K562 (cell line): ENCODE measurements around the gene IL4I1. TPM values are rescaled to one million over a fixed set of nuclear protein-coding genes. Genes with fewer than 3 reads are reported as not detected.
A peak's percentile ranks its signal among the peaks of the same experiment; 100 is the strongest.

Experiments
- CBX1 ChIP-seq: sonication (generic); IDR thresholded peaks from 2 replicates; pipeline ENCODE4 v1.6.1; 2016; ENCODE audit warnings: antibody characterized with exemption, low read depth, mild to moderate bottlenecking
- GTF3C2 ChIP-seq: IDR thresholded peaks from 3 replicates; pipeline ENCODE4 v1.6.1; 2011; ENCODE audit warnings: borderline replicate concordance, mild to moderate bottlenecking, moderate library complexity; ENCODE audit not compliant: insufficient read length; ENCODE audit errors: extremely low read depth
- HNRNPLL ChIP-seq: fragments of 200-400 bp; formaldehyde crosslinking; IDR thresholded peaks from 2 replicates; pipeline ENCODE4 v1.6.1; 2017; ENCODE audit warnings: low read length, low read depth, mild to moderate bottlenecking; ENCODE audit not compliant: poor library complexity, severe bottlenecking
- KAT7 ChIP-seq: sonication (generic); formaldehyde crosslinking; IDR thresholded peaks from 2 replicates; pipeline ENCODE4 v1.8.0; 2022; ENCODE audit warnings: missing genetic modification reagents, mild to moderate bottlenecking, borderline replicate concordance
- KLF10 ChIP-seq: fragments of 250-450 bp; sonication (Bioruptor Pico); IDR thresholded peaks from 2 replicates; pipeline ENCODE4 v1.6.1; 2021; ENCODE audit warnings: matching md5 sums
- MAFG ChIP-seq: fragments of 450-650 bp; conservative IDR thresholded peaks from 2 replicates; pipeline ENCODE4 v1.6.1; 2016; ENCODE audit warnings: missing genetic modification characterization, missing compliant biosample characterization
- MEIS2 ChIP-seq: fragments of 450-650 bp; IDR thresholded peaks from 2 replicates; pipeline ENCODE4 v1.6.1; 2014; ENCODE audit warnings: mild to moderate bottlenecking; ENCODE audit not compliant: partially characterized antibody
- PBX2 ChIP-seq, 2 experiments: IDR thresholded peaks in 1 of 2; conservative IDR thresholded peaks in 1 of 2; 2 replicates each; pipeline ENCODE4 v1.6.1; 2016; ENCODE audit warnings: low read depth in 2 of 2, mild to moderate bottlenecking in 1 of 2, missing compliant biosample characterization in 1 of 2, missing genetic modification characterization in 1 of 2, moderate library complexity in 1 of 2
- POLR2AphosphoS2 ChIP-seq: IDR thresholded peaks from 2 replicates; pipeline ENCODE4 v1.6.1; 2012; ENCODE audit warnings: low read length, improper control_type of control experiment
- SRSF9 ChIP-seq: fragments of 200-400 bp; formaldehyde crosslinking; IDR thresholded peaks from 2 replicates; pipeline ENCODE4 v1.6.1; 2017; ENCODE audit warnings: low read depth, low read length, borderline replicate concordance
- THRB ChIP-seq: fragments of 450-650 bp; formaldehyde crosslinking; conservative IDR thresholded peaks from 2 replicates; pipeline ENCODE4 v1.4.0; 2022; ENCODE audit warnings: mild to moderate bottlenecking, missing genetic modification characterization
- TRIM24 ChIP-seq, 2 experiments: fragments of 450-650 bp; IDR thresholded peaks; 2 replicates each; pipeline ENCODE4 v1.6.1; 2016
- UBTF ChIP-seq, 2 experiments: IDR thresholded peaks; 2 replicates each; pipeline ENCODE4 v1.6.1; 2012; ENCODE audit warnings: improper control_type of control experiment in 2 of 2, low read depth in 2 of 2, low read length in 2 of 2, borderline replicate concordance in 1 of 2
- ZNF12 ChIP-seq: sonication (generic); formaldehyde crosslinking; IDR thresholded peaks from 2 replicates; pipeline ENCODE4 v1.4.0; 2020; ENCODE audit warnings: mild to moderate bottlenecking, missing genetic modification reagents
- ZNF174 ChIP-seq: fragments of 250-450 bp; sonication (Bioruptor Pico); IDR thresholded peaks from 2 replicates; pipeline ENCODE4 v1.4.0; 2020; ENCODE audit warnings: mild to moderate bottlenecking
- ZNF23 ChIP-seq: fragments of 250-450 bp; sonication (Bioruptor Pico); IDR thresholded peaks from 2 replicates; pipeline ENCODE4 v1.4.0; 2020; ENCODE audit warnings: mild to moderate bottlenecking
- ZNF239 ChIP-seq: fragments of 250-450 bp; sonication (Bioruptor Pico); IDR thresholded peaks from 2 replicates; pipeline ENCODE4 v1.4.0; 2020; ENCODE audit warnings: mild to moderate bottlenecking
- ZNF274 ChIP-seq: IDR thresholded peaks from 2 replicates; pipeline ENCODE4 v1.6.1; 2011; ENCODE audit warnings: low read depth, mild to moderate bottlenecking, low read length, moderate library complexity, borderline replicate concordance
- ZNF347 ChIP-seq: fragments of 450-650 bp; formaldehyde crosslinking; IDR thresholded peaks from 2 replicates; pipeline ENCODE4 v1.4.0; 2020; ENCODE audit warnings: low read depth, mild to moderate bottlenecking, moderate library complexity
- polyA plus RNA-seq, 8 experiments: library from polyadenylated mRNA; depleted of rRNA in 4 of 8; stranded (reverse) in 5 of 8; unstranded in 3 of 8; fragments of >200 nt; fragmentation: Nextera tagmentation in 2 of 8; fragmentation: Illumina TruSeq in 1 of 8; extraction: Ambion mirVana in 2 of 8; extraction: Trizol in 1 of 8; gene quantifications; 2 replicates each; pipeline versions ENCODE4 v1.2.1 to v1.2.3, GENCODE V29; 2011 to 2014; ENCODE audit warnings: inconsistent platforms in 1 of 8, missing spikeins in 1 of 8
- total RNA-seq, 7 experiments: library from RNA; depleted of rRNA in 6 of 7; stranded (reverse); fragments of >200 nt in 6 of 7; fragmentation: Illumina TruSeq in 2 of 7; extraction: Trizol in 2 of 7; gene quantifications; 2 replicates each; pipeline versions ENCODE4 v1.2.1 to v1.2.3, GENCODE V29; 2011 to 2021; ENCODE audit warnings: low replicate concordance in 1 of 7

IL4I1 gene
- total and polyA plus RNA-seq, 9 of the 15 experiments (the other 6 are each of a cell fraction or from before 2014, with no cell fraction given): 0.06 to 0.95 (median 0.43) TPM; not detected in 2

GRCh38 chr19:49929121-49929610 is 32.5 kb upstream of the IL4I1 start, which contains the start of the genes ATF5 and NUP62 (continued):
- TF ChIP-seq ZNF12: peak; percentile 78
- peak; percentile 95 for TF ChIP-seq THRB
- TF ChIP-seq SRSF9: no peak
- TF ChIP-seq MAFG (tag): no peak
- TF ChIP-seq KLF10 (CRISPR knock-in tag): peak; percentile 74; the same call in 1 of the 2 replicates
- peak; percentile 94 for TF ChIP-seq MEIS2
- TF ChIP-seq KAT7 (CRISPR knock-in tag): peak; percentile 86; the same call in 1 of the 2 replicates
- TF ChIP-seq ZNF174: no peak
- TF ChIP-seq TRIM24 (IDR thresholded peaks at IDR 0.05): no peak; a peak in 2 of 4 replicates
- no peak; the same call in 1 of the 2 replicates for TF ChIP-seq POLR2AphosphoS2
- TF ChIP-seq HNRNPLL: peak; percentile 64
- TF ChIP-seq ZNF23 (CRISPR knock-in tag): no peak
- TF ChIP-seq ZNF239: no peak
- TF ChIP-seq GTF3C2: no peak
- no peak for TF ChIP-seq ZNF347
- TF ChIP-seq ZNF274: no peak
- peak; percentile 91 for TF ChIP-seq CBX1
- no peak for TF ChIP-seq PBX2 (CRISPR knock-in tag; IDR thresholded peaks at IDR 0.05; ENCODE audit: low read depth)
- TF ChIP-seq PBX2 (tag; conservative IDR thresholded peaks at IDR 0.05; ENCODE audit: low read depth): no peak
- no peak for TF ChIP-seq UBTF (IDR thresholded peaks at IDR 0.05; ENCODE audit: borderline replicate concordance in 1 of 2, low read depth in 2 of 2, low read length in 2 of 2)
